GM12878 (cell line): ENCODE data around the gene PACS2.

Experiments used
- ATF3 ChIP-seq: IDR thresholded peaks from 2 replicates; pipeline ENCODE4 v1.6.1; 2011; ENCODE audit warnings: low read depth, mild to moderate bottlenecking, low read length, moderate library complexity, borderline replicate concordance; ENCODE audit errors: extremely low read depth
- BCL11A ChIP-seq: IDR thresholded peaks from 2 replicates; pipeline ENCODE4 v1.6.1; 2011; ENCODE audit warnings: low read depth, low read length
- CTCF ChIP-seq, 3 experiments: IDR thresholded peaks in 2 of 3; conservative IDR thresholded peaks in 1 of 3; 2 replicates each; pipeline ENCODE4 v1.5.1; 2011; ENCODE audit warnings: low read depth in 3 of 3, low read length in 3 of 3, mild to moderate bottlenecking in 3 of 3, control low read depth in 2 of 3, moderate library complexity in 2 of 3, inconsistent platforms in 1 of 3, mixed read lengths in 1 of 3; ENCODE audit not compliant: control insufficient read depth in 2 of 3, insufficient read depth in 1 of 3; ENCODE audit errors: extremely low read depth in 1 of 3
- HDAC6 ChIP-seq: fragments of 200-600 bp; sonication (generic); IDR thresholded peaks from one replicate; pipeline ENCODE4 v1.8.0; 2017; ENCODE audit warnings: antibody characterized with exemption; ENCODE audit not compliant: unreplicated experiment
- MAX ChIP-seq: IDR thresholded peaks from 2 replicates; pipeline ENCODE4 v1.6.1; 2012; ENCODE audit warnings: low read depth, low read length, improper control_type of control experiment
- NBN ChIP-seq: fragments of 450-650 bp; IDR thresholded peaks from 2 replicates; pipeline ENCODE4 v1.6.1; 2016
- POLR2A ChIP-seq: IDR thresholded peaks from 2 replicates; pipeline ENCODE4 v1.6.1; 2011; ENCODE audit warnings: low read depth, mild to moderate bottlenecking, low read length
- RCOR1 ChIP-seq: conservative IDR thresholded peaks from 2 replicates; pipeline ENCODE4 v1.6.1; 2012; ENCODE audit warnings: low read depth, low read length, improper control_type of control experiment
- SMAD1 ChIP-seq: fragments of 450-650 bp; IDR thresholded peaks from 2 replicates; pipeline ENCODE4 v1.6.1; 2018; ENCODE audit warnings: mild to moderate bottlenecking, low read depth; ENCODE audit not compliant: partially characterized antibody
- USF1 ChIP-seq: IDR thresholded peaks from 2 replicates; pipeline ENCODE4 v1.6.1; 2011; ENCODE audit warnings: borderline replicate concordance, low read depth, mild to moderate bottlenecking, moderate library complexity, mixed read lengths, low read length; ENCODE audit not compliant: insufficient read depth; ENCODE audit errors: extremely low read length

- TF ChIP-seq CTCF (IDR thresholded peaks at IDR 0.05 in 2 of 3, conservative IDR thresholded peaks at IDR 0.05 in 1 of 3; ENCODE audit: control insufficient read depth in 2 of 3, extremely low read depth in 1 of 3, insufficient read depth in 1 of 3, low read depth in 3 of 3, low read length in 3 of 3) (no peak), NBN (no peak), POLR2A (no peak), RCOR1 (no peak), ATF3 (no peak), HDAC6 (no peak), USF1 (no peak), MAX (no peak), SMAD1 (no peak), BCL11A (no peak)
Observed at GRCh38 chr14:105368032-105368417, 53.5 kb downstream of the PACS2 start.
